SK-N-SH treated with all-trans-retinoic acid at 6 μM for 48 hours (cell line): Measurements from ENCODE around the gene MRPL53.
"Not testable (repeated sequence)": the region's sequence is repeated elsewhere in the genome, so short reads cannot be mapped to it uniquely, and the experiment has no call there.

Experiments used
- ATAC-seq: fragments of 200-7000 bp; cut with Tn5 transposase; 3 replicates; pipeline ENCODE4 v1.9.1; 2020; ENCODE audit warnings: mild to moderate bottlenecking, moderate library complexity
- ARNTL ChIP-seq: fragments of 450-650 bp; formaldehyde crosslinking; IDR thresholded peaks from 2 replicates; pipeline ENCODE4 v1.5.0; 2020; ENCODE audit warnings: low read depth, mild to moderate bottlenecking, moderate library complexity, borderline replicate concordance
- BACH2 ChIP-seq: fragments of 250-450 bp; sonication (Bioruptor Pico); IDR thresholded peaks from 2 replicates; pipeline ENCODE4 v1.9.0; 2021; ENCODE audit warnings: mild to moderate bottlenecking, borderline replicate concordance
- CSDC2 ChIP-seq: fragments of 250-450 bp; sonication (Bioruptor Pico); IDR thresholded peaks from 2 replicates; pipeline ENCODE4 v1.5.0; 2020; ENCODE audit warnings: mild to moderate bottlenecking, moderate library complexity
- ESRRG ChIP-seq: fragments of 250-450 bp; sonication (Bioruptor Pico); IDR thresholded peaks from 2 replicates; pipeline ENCODE4 v1.6.1; 2021; ENCODE audit warnings: mild to moderate bottlenecking
- ISL1 ChIP-seq: fragments of 250-450 bp; sonication (Bioruptor Pico); IDR thresholded peaks from 2 replicates; pipeline ENCODE4 v2.1.2; 2022; ENCODE audit warnings: mild to moderate bottlenecking, moderate library complexity
- PPARA ChIP-seq: fragments of 250-450 bp; sonication (Bioruptor Pico); IDR thresholded peaks from 2 replicates; pipeline ENCODE4 v1.5.0; 2020; ENCODE audit warnings: mild to moderate bottlenecking, borderline replicate concordance
- RARB ChIP-seq: fragments of 250-450 bp; sonication (Bioruptor Pico); IDR thresholded peaks from 2 replicates; pipeline ENCODE4 v1.8.0; 2021; ENCODE audit warnings: mild to moderate bottlenecking, moderate library complexity
- SNAI2 ChIP-seq: fragments of 250-450 bp; sonication (Bioruptor Pico); IDR thresholded peaks from 2 replicates; pipeline ENCODE4 v1.5.0; 2020; ENCODE audit warnings: mild to moderate bottlenecking, moderate library complexity
- TOX ChIP-seq: fragments of 250-450 bp; sonication (Bioruptor Pico); IDR thresholded peaks from 2 replicates; pipeline ENCODE4 v1.8.0; 2021; ENCODE audit warnings: mild to moderate bottlenecking, moderate library complexity, borderline replicate concordance
- ZFP3 ChIP-seq: fragments of 250-450 bp; sonication (Bioruptor Pico); IDR thresholded peaks from 2 replicates; pipeline ENCODE4 v1.5.0; 2020; ENCODE audit warnings: mild to moderate bottlenecking, moderate library complexity
- ZFP30 ChIP-seq: fragments of 450-650 bp; formaldehyde crosslinking; IDR thresholded peaks from 2 replicates; pipeline ENCODE4 v1.5.0; 2022; ENCODE audit warnings: mild to moderate bottlenecking, moderate library complexity
- TF ChIP-seq, protein P1 (sequence below): fragments of 250-450 bp; sonication (Bioruptor Pico); IDR thresholded peaks from 2 replicates; pipeline ENCODE4 v1.5.0; 2020; ENCODE audit warnings: mild to moderate bottlenecking, moderate library complexity
- TF ChIP-seq, protein P2 (sequence below): fragments of 250-450 bp; sonication (Bioruptor Pico); IDR thresholded peaks from 2 replicates; pipeline ENCODE4 v1.5.1; 2021; ENCODE audit warnings: mild to moderate bottlenecking, moderate library complexity
- TF ChIP-seq, protein P3 (sequence below): fragments of 250-450 bp; sonication (Bioruptor Pico); IDR thresholded peaks from 2 replicates; pipeline ENCODE4 v1.8.0; 2020; ENCODE audit warnings: mild to moderate bottlenecking, moderate library complexity, borderline replicate concordance
- TF ChIP-seq, protein P4 (sequence below): fragments of 250-450 bp; sonication (Bioruptor Pico); IDR thresholded peaks from 2 replicates; pipeline ENCODE4 v1.5.1; 2020; ENCODE audit warnings: low read depth, mild to moderate bottlenecking, moderate library complexity

Gene MRPL53

DNA sequence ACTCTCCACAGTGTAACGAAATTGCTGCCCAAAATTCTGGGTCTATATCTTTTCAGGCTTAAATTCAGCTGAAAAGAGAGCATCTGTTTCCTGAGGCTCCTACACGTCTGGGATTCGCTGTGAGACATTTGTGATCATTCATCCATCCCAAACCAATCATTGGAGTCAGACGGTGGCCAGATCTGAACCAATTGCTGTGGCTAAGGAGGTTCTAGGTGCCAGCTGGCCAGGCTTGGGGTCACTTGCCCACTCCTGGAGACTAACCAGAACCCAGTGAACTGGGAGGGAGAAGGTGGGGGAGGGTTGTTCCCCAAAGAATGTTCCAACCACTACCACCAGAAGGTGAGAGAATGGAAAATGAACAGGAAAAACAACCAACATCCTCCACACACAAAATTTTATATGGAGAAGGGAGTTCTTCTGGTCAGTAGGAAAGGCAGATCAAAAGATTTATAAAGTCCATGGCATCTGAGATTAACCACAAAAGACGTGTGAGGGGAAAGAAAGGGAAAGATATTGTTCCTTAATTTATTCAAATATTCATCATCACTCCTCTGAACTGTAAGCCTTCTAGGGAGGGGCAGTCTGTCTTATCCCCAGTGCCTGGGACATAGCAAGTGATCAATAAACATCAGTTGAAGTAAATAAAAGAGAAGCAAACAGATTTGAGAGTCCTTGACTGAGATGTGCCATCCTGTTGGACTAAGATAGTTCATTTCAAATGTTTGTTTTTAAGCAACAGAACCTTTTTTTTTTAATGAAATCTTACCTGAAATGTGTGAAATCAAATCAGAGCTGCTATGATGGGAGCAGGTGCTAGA, 27.8 kb downstream of the MRPL53 start:
- no peak for ATAC-seq
- no peak for TF ChIP-seq BACH2 (CRISPR knock-in tag)
- TF ChIP-seq, protein P1, sequence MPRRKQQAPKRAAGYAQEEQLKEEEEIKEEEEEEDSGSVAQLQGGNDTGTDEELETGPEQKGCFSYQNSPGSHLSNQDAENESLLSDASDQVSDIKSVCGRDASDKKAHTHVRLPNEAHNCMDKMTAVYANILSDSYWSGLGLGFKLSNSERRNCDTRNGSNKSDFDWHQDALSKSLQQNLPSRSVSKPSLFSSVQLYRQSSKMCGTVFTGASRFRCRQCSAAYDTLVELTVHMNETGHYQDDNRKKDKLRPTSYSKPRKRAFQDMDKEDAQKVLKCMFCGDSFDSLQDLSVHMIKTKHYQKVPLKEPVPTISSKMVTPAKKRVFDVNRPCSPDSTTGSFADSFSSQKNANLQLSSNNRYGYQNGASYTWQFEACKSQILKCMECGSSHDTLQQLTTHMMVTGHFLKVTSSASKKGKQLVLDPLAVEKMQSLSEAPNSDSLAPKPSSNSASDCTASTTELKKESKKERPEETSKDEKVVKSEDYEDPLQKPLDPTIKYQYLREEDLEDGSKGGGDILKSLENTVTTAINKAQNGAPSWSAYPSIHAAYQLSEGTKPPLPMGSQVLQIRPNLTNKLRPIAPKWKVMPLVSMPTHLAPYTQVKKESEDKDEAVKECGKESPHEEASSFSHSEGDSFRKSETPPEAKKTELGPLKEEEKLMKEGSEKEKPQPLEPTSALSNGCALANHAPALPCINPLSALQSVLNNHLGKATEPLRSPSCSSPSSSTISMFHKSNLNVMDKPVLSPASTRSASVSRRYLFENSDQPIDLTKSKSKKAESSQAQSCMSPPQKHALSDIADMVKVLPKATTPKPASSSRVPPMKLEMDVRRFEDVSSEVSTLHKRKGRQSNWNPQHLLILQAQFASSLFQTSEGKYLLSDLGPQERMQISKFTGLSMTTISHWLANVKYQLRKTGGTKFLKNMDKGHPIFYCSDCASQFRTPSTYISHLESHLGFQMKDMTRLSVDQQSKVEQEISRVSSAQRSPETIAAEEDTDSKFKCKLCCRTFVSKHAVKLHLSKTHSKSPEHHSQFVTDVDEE (CRISPR knock-in tag): no peak
- TF ChIP-seq ZFP3 (CRISPR knock-in tag): no peak
- no peak for TF ChIP-seq ISL1
- no peak for TF ChIP-seq CSDC2 (CRISPR knock-in tag)
- TF ChIP-seq PPARA (CRISPR knock-in tag): no peak
- TF ChIP-seq, protein P2, sequence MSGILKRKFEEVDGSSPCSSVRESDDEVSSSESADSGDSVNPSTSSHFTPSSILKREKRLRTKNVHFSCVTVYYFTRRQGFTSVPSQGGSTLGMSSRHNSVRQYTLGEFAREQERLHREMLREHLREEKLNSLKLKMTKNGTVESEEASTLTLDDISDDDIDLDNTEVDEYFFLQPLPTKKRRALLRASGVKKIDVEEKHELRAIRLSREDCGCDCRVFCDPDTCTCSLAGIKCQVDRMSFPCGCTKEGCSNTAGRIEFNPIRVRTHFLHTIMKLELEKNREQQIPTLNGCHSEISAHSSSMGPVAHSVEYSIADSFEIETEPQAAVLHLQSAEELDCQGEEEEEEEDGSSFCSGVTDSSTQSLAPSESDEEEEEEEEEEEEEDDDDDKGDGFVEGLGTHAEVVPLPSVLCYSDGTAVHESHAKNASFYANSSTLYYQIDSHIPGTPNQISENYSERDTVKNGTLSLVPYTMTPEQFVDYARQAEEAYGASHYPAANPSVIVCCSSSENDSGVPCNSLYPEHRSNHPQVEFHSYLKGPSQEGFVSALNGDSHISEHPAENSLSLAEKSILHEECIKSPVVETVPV (CRISPR knock-in tag): no peak
- TF ChIP-seq, protein P3, sequence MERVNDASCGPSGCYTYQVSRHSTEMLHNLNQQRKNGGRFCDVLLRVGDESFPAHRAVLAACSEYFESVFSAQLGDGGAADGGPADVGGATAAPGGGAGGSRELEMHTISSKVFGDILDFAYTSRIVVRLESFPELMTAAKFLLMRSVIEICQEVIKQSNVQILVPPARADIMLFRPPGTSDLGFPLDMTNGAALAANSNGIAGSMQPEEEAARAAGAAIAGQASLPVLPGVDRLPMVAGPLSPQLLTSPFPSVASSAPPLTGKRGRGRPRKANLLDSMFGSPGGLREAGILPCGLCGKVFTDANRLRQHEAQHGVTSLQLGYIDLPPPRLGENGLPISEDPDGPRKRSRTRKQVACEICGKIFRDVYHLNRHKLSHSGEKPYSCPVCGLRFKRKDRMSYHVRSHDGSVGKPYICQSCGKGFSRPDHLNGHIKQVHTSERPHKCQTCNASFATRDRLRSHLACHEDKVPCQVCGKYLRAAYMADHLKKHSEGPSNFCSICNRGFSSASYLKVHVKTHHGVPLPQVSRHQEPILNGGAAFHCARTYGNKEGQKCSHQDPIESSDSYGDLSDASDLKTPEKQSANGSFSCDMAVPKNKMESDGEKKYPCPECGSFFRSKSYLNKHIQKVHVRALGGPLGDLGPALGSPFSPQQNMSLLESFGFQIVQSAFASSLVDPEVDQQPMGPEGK (CRISPR knock-in tag): no peak
- TF ChIP-seq ESRRG (CRISPR knock-in tag): no peak
- no peak for TF ChIP-seq RARB (CRISPR knock-in tag)

DNA sequence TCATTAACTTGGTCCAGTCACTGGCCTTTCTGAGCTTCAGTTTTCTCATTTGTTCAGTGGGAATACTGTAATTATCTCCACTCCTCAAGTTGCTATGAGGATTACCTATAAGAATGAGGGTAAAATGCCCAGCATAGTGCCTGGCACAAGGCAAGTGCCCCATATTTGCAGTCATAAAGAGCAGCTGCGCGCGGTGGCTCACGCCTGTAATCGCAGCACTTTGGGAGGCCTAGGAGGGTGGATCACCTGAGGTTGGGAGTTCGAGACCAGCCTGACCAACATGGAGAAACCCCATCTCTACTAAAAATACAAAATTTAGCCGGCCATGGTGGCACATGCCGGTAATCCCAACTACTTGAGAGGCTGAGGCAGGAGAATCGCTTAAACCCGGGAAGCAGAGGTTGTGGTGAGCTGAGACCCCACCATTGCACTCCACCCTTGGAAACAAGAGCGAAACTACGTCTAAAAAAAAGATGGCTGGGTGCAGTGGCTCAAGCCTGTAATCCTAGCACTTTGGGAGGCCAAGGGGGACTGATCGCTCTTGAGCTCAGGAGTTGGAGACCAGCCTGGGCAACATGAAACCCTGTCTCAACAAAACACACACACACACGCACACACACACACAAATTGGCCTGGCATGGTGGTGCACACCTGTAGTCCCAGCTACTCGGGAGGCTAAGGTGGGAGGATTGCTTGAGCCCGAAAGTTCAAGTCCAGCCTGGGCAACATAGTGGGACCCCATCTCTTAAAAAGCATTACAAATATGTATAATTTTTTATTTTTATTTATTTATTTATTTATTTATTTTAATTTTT, 29.8 kb downstream of the MRPL53 start:
- ATAC-seq: not testable (repeated sequence)

DNA sequence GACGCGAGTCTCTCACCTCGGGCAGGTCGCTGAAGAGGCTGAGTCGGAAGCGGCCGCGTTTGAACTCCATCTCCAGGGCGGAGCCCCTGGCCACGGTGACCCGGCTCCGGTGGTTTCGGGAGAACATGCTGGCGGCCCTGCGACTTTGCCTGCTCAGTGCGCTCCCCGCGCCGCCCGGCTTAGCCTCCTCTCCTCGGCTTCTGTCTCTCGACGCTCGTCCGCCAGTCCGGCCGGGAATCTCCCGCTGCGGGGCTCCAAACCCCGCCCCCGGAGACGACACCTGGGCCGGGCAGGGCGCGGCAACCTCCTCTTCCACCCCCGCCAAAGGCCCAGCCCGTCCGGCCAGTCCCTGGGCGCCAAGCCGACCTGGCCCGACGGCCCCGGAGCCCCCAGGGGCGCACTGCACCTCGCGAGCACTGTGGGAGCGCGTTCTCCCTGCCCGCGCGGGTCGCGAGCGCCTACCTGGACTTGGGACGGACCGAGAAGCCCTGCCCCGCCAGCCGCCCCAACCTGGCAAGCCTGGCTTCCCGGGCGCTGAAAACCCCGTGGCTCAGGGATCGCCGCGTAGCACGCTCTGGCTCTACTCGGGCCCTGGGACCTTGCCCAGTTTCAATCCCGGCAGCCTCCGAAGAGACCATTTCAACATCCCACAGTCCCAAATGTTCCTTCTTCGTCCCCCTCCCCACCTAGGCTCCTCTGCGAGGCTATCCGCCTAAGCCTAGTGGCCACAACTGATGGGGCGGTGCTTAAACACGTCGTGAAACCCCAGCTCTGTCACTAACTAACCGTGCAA, 30.6 kb downstream of the MRPL53 start, which contains the start of gene RTKN:
Gene RTKN, minus strand, starts transcription at position 248 of the 793 bp plus-strand sequence. Its CDS starts 121 bp downstream, at position 127.
- TF ChIP-seq ZFP30 (CRISPR knock-in tag): no peak
- no peak for TF ChIP-seq TOX (CRISPR knock-in tag)
- TF ChIP-seq SNAI2: no peak
- TF ChIP-seq ARNTL (CRISPR knock-in tag): no peak
- TF ChIP-seq, protein P1 (CRISPR knock-in tag): no peak
- no peak for TF ChIP-seq ISL1
- TF ChIP-seq, protein P3 (CRISPR knock-in tag): no peak
- TF ChIP-seq, protein P4, sequence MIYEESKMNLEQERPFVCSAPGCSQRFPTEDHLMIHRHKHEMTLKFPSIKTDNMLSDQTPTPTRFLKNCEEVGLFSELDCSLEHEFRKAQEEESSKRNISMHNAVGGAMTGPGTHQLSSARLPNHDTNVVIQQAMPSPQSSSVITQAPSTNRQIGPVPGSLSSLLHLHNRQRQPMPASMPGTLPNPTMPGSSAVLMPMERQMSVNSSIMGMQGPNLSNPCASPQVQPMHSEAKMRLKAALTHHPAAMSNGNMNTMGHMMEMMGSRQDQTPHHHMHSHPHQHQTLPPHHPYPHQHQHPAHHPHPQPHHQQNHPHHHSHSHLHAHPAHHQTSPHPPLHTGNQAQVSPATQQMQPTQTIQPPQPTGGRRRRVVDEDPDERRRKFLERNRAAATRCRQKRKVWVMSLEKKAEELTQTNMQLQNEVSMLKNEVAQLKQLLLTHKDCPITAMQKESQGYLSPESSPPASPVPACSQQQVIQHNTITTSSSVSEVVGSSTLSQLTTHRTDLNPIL: no peak
- no peak for TF ChIP-seq ZFP3 (CRISPR knock-in tag)
- TF ChIP-seq RARB (CRISPR knock-in tag): no peak
- no peak for TF ChIP-seq CSDC2 (CRISPR knock-in tag)
- TF ChIP-seq, protein P2 (CRISPR knock-in tag): no peak
- no peak for ATAC-seq
